ENCODE measurements around the gene CORO2B.

CORO2B gene

DNA sequence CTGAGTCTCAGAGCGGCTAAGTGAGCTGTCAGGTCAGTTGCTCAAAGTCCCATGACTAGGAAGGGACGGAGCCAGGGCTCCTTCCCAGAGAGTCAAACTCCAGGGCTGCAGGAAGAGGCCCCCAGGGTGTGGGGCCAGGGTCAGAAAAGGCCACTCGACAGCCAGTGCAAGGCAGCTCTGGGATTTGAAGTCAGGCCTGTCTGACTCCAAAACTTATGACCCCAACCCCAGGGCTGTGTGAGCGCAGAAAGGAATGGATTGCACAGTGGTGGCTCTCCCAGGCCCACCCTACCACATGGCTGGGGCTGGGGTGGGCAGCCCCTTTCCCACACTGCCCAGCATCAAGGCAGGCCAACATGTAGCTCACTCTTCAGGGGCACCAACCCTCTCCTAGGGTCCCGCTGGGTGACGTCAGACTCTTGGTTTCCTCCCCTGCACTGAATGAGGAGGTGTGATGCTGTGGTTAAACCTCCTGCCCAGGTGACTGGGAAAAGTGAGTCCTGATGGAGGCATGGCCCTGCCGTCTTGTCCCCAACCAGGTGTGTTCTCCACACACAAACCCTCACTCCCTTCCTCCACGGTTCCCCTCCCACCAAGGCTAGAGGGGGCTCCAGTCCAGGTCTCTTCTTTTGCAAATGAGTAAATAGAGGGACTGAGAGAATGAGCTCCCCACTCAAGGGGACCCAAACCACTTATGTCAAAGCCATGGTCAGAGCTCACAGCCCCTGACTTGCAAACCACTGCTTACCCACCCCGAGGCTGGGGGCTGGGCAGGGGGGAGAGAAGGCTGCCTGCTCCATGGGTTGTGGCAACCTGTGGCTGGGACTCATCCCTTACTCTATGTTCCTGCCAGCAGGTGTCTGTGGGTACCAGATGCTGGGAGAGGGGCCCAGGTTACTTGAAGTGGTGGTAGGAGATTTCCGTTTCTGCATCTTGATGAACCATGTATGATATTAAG, 23.8 kb upstream of the CORO2B start:
- DNase-seq: no peak

DNA sequence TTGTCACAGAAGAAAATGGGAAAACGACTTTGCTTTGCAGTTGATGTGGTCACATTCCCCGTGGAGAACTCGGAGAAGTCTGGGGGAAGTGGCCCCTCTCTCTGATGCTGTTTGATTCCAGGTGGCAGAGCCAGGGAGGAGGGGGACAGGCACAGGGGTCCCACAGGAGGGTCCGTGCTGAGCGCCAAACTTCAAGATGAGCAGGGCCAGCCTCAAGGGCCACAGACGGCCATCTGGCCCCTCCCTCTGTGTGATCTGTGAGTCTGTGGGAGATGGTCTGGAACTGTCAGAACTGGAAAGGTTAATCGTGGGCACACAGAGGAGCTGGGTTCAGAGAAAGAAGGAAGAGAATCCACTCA, 23.1 kb upstream of the CORO2B start:
- DNase-seq: no peak

DNA sequence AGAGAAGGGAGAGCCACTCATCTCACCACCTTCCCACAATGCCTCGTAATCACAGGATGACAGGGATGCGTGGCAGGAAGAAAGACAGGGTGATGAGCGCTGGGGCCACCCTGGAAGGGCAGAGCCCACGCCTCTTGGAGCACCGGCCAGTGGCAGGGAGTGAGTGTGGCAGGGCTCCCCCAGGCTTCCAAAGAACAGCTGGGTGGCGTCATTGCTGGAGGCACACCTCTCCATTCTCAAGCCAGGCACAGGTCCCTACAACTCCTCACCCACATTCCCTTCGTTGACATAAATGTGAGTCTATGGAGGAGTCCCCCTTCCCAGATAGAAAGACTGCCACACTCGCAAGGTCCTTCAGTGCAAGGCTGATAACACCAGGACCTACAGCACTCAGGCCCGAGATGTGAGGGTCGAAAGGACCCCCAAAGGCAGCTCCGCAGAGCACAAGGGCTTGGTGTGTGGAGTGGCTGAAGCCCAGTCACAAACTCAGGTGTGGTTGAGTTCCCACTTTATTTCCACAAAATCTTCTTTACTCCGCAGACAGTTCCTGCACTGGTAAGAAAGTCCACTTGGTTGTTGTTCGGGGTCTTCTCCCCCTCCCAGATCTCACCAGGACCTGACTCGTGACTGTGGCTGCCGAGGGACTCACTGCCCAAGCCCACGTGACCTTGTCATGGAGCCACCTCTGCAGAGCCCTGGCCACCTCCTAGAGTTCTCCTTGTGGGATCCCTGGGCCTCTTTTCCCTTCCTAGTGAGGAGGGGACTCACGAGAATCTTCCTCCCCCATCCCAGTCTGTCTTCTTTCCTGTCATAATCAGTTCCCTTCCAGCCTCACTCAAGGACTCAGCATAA, 22.4 kb upstream of the CORO2B start:
- DNase-seq: no peak

DNA sequence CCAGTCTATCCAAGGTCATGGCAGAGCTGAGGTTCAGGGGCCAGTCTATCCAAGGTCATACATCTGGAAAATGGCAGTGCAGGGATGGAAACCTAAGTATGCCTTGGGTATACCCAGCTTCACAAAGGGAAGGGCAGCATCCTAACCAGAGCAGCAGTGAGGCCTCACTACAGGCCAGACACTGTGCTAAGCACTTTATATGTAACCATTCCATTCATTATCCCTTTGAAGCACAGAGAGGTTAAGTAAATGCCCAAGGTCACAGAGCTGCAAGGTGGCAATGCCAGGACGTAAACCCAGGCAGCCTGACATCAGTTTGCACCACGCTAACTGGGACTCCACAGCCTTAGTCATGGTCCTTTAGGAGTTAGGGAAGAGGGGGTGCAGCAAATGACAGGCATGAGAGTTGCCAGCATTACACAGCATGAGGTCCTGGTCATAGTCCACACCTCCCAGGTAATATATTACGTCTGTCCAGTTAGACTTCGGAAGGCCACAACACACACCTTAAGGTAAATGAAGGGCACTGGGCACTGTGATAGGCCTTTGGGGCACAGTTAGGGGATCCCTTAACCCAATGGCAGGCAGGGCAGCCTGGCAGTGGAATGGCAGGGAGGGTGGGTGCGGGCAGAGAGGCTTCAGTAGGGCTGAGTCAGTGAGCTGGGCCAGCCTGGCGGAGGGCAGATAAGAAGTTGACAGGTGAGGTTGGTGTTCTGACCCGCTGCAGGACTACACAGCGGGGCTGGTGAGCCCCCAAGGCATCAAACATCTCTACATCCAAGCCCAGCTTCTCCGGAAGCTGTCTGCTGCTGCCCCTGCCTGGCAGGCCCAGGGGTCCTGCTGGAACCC, 21.1 kb upstream of the CORO2B start:
- DNase-seq: no peak

DNA sequence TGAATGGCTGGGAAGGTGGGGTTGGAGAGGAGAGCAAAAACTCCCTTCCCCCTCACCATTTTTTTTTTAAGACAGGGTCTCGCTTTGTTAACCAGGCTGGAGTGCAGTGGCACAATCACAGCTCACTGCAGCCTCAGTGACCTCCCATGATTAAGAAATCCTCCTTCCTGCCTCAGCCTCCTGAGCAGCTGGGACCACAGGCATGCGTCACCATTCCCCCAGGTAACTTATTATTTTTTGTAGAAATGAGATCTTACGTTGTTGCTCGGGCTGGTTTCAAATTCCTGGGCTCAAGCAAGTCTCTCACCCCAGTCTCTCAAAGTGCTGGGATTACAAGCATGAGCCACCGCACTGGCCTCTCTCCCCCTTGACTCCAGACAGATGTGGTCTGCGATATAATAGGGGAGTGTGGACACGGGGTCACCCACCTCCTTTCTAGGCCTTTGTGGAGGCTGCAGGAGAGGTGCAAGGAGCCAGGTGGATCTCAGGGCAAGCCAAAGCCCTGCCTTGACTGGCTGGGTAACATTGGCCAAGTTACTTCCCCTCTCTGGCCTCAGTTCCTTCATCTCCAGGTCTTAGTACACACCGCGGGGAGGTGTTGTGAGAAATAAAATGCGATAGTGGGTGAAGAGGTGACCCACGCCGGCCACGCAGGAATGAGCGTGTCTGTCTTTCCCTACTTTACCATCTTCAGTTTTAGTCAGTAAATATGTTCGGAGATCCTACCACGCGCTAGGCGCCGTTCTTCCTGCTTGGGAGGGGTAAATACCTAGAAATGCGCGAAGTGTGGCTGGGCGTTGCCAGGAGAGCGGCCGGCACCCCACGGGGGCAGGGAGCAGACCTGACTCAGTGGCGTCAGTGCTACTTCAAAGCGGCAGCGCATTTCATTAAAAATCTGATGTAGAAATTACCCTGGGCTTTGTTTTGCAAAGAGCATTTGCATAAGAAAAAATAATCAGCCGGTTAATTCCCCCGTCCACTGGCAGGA, 20.2 kb upstream of the CORO2B start:
- no peak for DNase-seq

DNA sequence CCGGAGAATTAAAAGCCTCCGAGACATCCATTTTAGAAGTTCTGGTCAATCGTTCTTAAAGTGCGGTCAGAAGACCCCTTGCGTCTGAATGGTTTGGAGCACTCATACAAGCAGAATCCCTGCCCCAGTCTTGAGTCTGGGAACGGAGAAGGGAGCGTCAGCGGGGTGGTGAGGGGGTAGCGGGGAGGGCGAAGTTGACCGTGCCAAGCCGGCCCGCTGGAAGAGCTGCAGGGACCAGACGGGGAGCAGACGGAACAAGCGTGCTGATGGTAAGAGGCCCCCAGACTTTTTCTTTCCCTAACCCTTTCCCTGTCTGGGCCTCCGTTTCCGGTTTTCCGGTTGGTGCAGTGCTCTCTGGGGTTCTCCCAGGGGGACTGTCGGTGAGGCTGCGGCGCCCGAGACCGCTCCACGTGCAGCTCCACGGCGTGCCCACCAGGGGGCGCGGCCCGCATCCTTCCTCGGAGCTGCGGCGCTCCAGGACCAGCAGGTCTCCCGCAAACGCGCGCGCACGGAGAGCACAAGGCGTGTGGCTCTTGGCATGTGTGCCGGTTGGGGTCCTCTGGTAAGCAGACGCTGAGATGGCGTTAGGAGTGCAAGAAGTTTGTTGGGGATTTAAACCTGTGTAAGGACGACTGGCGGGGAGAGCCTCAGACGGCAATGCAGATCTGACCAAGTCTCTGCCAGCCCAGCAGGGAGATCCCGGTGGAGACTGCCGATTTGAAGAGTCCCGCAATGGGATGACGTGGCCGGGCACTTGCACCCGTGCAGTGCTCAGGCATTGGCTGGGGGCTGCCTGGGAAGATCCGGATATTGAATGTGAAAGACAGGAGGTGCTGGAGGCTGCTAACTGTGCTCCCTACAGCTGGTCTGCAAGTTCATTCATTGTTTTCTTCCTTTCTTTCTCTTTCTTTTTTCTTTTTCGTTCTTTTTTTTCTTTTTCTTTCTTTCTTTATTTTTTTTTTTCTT, 19.2 kb upstream of the CORO2B start:
- peak; percentile 29 to 64 (median 57) for DNase-seq

DNA sequence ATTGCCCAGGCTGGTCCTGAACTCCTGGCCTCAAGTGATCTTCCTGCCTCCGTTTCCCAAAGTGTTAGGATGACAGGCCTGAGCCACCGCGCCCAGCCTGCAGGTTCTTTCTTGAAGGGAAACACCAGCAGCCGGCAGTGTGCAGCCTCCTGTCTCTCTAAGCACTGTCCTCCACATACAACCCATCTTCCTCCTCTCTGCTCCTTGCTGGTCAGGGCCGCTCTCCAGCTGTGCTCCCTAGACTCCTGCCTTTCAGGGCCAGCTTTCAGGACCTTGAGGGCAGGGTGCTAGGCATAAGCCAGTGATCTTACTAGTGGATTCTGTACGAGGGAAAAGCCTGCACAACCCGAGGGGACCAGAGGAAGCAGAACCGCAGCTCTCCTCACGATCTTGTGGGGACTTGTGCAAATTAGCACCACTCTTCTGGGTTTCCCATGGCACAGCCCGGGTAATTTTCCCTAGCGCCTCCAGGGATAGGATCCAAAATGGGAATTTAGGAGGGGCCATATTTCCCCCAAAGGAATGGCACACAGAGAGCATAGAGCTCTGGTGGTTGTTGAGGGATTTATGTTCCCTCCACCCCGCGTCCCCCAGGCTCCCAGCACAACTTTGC, 18.2 kb upstream of the CORO2B start:
- DNase-seq: no peak

DNA sequence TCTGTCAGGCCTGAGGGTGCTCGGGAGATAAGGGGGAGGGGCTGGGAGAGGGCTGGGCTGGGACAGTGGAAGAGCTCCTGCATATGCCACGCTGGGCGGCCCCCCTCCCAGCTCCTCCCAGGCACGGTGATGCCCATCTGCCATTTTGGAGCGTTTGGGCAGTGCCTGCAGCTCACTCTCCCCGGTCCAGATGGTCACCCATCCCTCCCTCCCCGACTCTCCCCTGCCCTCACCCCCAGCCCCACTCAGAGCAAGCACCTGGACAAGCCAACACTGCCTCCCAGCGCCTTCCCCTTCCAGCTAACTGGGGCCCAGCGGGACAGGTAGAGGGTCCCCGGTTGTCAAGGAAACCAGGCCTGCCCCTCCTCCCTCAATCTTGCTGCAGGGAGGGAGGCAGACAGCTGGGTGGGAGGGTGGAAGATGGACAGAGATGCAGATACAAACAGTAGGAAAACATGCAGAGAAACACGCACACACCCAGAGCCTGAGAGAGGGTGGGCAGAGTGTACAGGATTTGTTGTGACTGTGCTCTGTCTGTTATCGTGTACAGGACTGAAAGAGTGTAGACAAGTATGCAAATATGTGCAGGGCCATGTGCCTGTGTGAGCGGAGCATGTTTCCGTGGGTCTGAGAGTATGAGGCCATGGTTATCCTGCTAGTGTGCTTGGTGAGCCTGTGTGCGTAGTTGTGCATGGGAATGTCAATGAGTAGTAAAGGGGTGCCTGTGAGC, 17.5 kb upstream of the CORO2B start:
- DNase-seq: no peak

DNA sequence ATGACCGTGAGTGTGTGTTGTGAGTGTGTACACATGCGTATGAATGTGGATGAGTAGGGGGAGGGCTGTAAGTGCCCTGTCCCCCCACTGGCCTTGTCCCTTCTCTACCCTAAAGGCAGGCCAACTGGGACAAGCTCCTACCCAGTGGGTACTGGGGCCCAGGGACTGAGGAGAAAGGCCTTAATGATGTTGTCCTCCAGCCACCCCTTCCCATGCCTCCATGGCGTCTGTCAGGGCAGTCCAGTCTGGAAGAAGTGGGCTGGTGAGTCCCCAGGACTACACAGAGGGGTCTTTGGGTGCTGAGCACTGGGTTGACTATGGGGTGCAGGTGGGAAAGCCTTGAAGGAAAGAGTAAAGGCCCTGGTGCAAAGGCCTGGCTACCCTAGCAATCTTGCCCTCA, 16.9 kb upstream of the CORO2B start:
- no peak for DNase-seq

DNA sequence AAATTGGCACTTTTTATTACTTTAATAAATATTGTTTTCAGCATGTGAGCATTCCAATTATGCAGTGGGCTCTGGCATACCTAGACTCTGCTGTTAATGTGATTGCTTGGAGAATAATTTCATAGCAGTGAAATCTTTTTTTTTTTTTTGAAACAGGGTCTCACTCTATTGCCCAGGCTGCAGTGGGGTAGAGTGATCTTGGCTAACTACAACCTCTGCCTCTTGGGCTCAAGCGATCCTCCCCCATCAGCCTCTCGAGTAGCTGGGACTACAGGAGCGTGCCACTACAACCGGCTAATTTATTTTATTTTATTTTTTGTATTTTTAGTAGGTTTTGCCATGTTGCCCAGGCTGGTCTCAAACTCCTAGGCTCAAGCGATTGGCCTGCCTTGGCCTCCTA, 14.6 kb upstream of the CORO2B start:
- DNase-seq: no peak

DNA sequence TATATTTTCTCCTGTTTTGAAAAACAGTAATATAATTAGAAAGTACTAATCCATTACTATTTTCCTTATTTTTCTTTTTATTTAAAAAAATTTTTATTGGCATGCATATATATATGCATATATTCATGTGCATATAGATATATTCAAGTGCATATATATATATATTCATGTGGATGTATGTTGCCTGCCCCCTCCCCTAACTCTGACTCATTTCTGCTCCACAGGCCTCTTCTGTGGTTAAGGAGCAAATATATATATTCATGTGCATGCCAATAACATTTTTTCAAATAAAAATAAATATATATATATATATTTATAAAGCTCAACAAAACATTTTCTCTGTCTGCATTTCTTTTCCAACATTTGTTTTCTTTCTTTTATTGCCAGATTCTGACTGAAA, 13.6 kb upstream of the CORO2B start:
- no peak for DNase-seq

DNA sequence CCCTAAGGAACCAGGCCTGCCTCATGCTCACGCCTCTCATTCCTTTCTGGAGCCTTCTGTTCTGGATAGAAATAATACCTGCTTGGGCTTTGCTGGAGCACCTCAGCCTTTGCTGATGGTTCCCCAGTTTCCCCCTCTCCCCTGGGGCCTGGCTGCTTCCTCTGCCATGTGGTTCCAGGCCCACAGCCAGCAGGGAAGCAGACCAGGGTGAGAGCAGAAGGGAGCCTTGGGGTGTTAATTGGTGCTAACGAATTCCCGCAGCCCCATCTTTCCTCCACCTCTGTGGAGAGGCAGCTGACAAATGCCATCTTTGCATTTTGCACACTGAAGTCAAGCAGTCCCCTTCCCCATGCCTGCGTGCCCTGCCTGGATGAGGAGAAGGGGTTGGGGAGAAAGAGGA, 13.1 kb upstream of the CORO2B start:
- DNase-seq: no peak

DNA sequence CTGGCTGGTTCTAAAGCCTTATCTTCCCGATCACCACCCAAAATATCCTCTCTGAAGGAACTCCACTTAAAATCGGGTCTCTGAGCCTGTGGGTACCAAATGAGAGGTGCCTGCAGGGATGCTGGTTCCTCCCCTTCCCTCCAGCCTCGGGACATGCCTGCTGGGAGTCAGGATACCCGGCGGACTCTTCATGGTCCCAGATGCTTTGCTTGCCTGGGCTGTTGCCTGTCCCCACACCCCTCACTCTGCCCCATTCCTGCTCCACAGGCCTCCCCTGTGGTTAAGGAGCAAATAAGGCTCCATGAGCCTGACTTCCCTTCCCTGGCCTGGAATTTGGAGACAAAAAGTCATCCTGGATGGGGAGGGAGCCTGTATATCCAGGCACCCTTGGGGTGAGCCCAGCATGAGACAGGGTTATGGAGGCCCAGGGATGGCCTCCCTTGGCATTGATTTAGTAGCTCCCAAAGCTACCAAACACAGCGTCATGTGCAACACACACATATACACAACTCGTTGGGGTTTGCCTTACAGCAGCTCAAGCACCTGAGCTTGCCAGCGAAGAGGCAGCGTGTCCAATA, 12.3 kb upstream of the CORO2B start:
- DNase-seq: no peak

DNA sequence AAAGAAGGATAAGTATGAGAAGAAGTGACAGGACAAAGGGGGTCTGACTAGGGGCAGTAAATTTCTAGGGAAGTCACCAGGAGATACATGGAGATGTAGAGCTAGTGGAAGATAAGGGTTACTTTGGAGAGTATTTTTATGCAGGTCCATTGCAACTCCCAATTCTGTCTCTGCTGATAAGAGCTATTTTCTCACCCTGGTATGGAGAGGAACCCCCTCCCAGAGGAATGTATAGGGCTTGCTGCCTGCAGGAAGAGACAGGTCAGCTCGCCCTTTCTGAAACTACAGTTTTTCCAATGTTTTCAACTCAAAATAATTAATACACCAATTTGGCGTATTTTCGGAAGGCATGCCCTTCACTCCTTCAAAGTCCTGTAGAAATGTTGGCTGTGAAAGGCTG, 11.4 kb upstream of the CORO2B start:
- no peak for DNase-seq

DNA sequence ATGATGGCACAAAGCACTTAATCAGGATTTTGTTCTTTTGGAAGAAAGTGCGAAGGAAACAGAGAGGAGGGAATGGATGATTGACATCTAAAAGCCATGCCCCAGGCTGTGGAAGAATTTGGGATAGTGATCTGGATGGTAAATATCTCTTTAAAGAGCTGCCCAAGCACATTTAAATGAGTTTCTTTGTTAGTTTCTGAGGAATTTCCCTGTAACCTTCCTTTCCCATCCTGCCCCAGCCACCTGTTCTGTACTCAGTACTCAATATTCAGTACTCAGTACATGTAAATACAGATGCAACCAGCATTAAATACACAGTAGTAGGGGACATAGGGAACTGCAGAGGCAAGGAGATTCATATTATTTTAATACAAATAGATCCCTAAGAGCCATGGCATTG, 7.8 kb upstream of the CORO2B start:
- DNase-seq: no peak

DNA sequence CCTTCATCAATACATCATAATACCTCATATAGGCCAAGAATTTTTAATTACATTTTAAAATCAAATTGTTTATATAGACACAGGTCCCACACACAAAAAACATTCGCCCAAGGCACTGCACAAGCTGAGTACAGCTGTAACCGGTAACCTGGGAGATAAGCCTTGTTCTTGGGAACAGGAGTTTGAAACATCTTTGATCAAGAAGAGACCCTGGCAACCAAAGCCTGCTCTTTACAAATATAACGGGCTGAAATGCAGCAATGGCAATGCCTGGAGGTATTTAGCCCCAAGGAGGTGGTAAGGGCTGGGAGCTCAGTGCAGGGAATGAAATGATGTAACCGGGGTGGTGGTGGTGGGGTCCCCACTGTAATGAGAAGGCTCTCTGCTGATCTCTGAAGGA, 7.2 kb upstream of the CORO2B start:
- no peak for DNase-seq

DNA sequence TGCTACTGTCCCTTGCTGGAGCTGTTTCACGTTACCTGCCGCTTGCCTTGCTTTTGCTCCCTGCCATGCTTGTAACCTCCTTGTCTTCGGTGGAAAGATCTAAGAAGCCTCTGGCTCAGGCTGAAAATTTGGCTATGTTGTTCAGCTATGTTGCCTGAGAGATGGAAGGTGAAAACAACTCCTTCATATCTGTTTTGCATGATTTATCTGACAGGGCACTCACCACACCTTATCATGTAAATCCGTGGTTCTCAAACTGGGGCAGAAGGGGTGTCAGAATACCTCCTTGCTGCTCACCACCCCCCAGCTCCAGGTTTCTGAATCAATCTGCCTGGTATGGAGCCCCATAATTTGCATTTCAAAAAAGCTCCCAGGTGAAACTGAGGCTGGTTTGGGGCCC, 6.5 kb upstream of the CORO2B start:
- no peak for DNase-seq

DNA sequence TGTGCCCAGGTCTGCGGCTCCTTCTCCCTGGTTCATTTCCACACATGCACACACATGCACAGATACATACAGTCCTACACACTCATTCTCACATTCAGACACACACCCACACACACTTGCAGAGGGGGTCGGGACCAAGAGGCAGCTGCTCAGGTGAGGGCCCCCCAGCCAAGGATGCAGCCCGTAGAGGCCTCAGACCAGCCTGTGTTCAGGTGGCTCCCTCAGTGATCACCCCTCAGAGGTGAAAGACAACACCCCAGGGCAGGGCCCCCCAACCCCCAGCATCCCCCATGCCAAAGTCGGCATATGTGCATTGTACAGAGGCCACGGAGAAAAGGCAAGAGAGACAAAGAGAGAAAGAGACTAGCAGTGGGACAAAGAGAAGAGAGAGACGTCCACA, 5.9 kb upstream of the CORO2B start:
- no peak for DNase-seq

DNA sequence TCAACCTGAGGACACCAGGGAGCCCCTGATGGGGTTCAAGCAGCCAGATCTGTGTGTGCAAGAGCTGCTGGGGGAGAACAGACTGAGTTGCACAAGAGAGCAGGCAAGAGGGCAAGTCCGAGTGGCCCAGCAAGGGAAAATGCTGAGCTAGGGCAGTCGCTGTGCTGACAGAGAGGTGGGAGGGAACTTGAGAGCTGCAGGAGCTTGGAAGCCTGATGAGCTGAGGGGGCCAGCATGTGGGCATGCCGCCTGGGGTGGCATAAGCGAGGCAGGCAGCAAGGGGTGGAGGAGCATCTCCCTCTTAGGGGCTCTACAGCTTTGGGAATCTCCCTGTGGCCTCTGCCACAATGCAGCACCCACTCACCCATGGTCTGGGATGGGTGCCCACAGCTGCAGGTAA, 4.7 kb upstream of the CORO2B start:
- DNase-seq: no peak

Data from T-helper 1 cell (primary cell).